Heart right ventricle (tissue), 16 donors: Measurements from ENCODE around the gene AGPAT3. TPM values are rescaled to one million over a fixed set of nuclear protein-coding genes. Genes with fewer than 3 reads are reported as not detected.

Source experiments
- ATAC-seq, 8 donors: fragments of 200-7000 bp; cut with Tn5 transposase; one replicate each; pipeline ENCODE4 v1.9.1; 2020; ENCODE audit warnings: mild to moderate bottlenecking in 8 of 8, moderate library complexity in 8 of 8, moderate number of reproducible peaks in 1 of 8
- DNase-seq, 2 donors: peaks; one replicate each; pipeline ENCODE4 v3.0.0-alpha.2; 2020
- H3K27ac ChIP-seq, 10 donors: fragments of 200-600 bp; sonication (generic) in 2 of 10; one replicate each; pipeline versions ENCODE4 v1.5.0 to v1.8.0; 2020 to 2022; ENCODE audit warnings: mild to moderate bottlenecking in 3 of 10
- H3K27me3 ChIP-seq, 7 donors: fragments of 200-600 bp; one replicate each; pipeline ENCODE4 v1.8.0; 2021 to 2022; ENCODE audit warnings: mild to moderate bottlenecking in 2 of 7
- H3K36me3 ChIP-seq, 9 donors: fragments of 200-600 bp; sonication (generic) in 1 of 9; one replicate each; pipeline versions ENCODE4 v1.5.0 to v1.8.0; 2020 to 2022; ENCODE audit warnings: mild to moderate bottlenecking in 2 of 9
- H3K4me1 ChIP-seq, 9 donors: fragments of 200-600 bp; sonication (generic) in 1 of 9; one replicate each; pipeline versions ENCODE4 v1.5.0 to v1.8.0; 2020 to 2022; ENCODE audit warnings: mild to moderate bottlenecking in 4 of 9
- H3K4me3 ChIP-seq, 10 donors: fragments of 200-600 bp; sonication (generic) in 2 of 10; one replicate each; pipeline versions ENCODE4 v1.5.0 to v1.8.0; 2020 to 2022; ENCODE audit warnings: mild to moderate bottlenecking in 7 of 10, moderate library complexity in 2 of 10
- H3K9me3 ChIP-seq, 11 donors: fragments of 200-600 bp in 10 of 11; sonication (generic) in 2 of 11; one replicate each; pipeline versions ENCODE4 v1.5.0 to v1.8.0; 2013 to 2022; ENCODE audit warnings: mild to moderate bottlenecking in 2 of 11, control low read depth in 1 of 11, moderate library complexity in 1 of 11
- CTCF ChIP-seq, 9 donors: fragments of 200-600 bp; sonication (generic) in 2 of 9; IDR thresholded peaks; one replicate each; pipeline versions ENCODE4 v1.5.0 to v1.8.0; 2021 to 2022; ENCODE audit warnings: antibody characterized with exemption in 9 of 9, mild to moderate bottlenecking in 5 of 9, moderate library complexity in 1 of 9
- WGBS, 2 donors: extraction: QIAGEN DNeasy Blood & Tissue Kit; methylation state at CpG; one replicate each; pipeline ENCODE4 v1.1.7; 2013; ENCODE audit warnings: inconsistent platforms in 1 of 2; 5-methylcytosine and 5-hydroxymethylcytosine counted together
- intact Hi-C, 10 donors: fragments of 100-400 bp; cut with DNase I; formaldehyde crosslinking; loops; one replicate each; pipeline versions ENCODE4 v1.11.1 to v1.14.2; 2022
- polyA plus RNA-seq, 2 donors: library from polyadenylated mRNA; stranded (reverse); fragments of 200-250 nt; gene quantifications; one replicate each; pipeline ENCODE4 v1.2.3, GENCODE V29; 2013
- total RNA-seq, 10 donors: library from RNA; stranded (reverse); fragmentation: NEBNext Ultra II Directional in 3 of 10; extraction: Animal tissue kit (Norgen Biotek cat#: 25700) in 3 of 10; gene quantifications; one replicate each; pipeline versions ENCODE4 v1.2.1 to v1.2.4, GENCODE V29; 2021 to 2023
- donor health status: Arrhythmogenic right ventricular cardiomyopathy.
- donor health status: ischemic (EF 13 %, LVEDD 7.1; RV severe dilation, severe dysfunction).
- donor health status: healthy with polysubstance abuse.
- donor health status: DM: no; HTN: yes; CAD: no.
- donor health status: DM: no; HTN: no; CAD: no.
- donor health status: ischemic (EF 25% LVEDD 6.9; RV normal size, moderate dysfunction).
- donor health status: ischemic (EF 25% LVEDD 5.7; RV mildly dilated, moderate dysfunction).
- donor health status: healthy.
- donor health status: DM: yes; HTN: yes; CAD: no.
- donor health status: Ischemic cardiomyopathy.
- donor health status: ischemic (EF 35%, LVEDD 5.7; RV mildly dilated, moderate dysfunction).
- donor health status: nonischemic (EF 11% LVEDD 7.7; RV severe dilation, severe dysfunction).
- donor health status: DM: yes; HTN: yes; CAD: no.
- donor health status: PGD.
- donor health status: ischemic (EF 29% LVEDD 5.4; RV normal size, mild dysfunction).
- donor health status: nonischemic (EF 23%, LVEDD 6.1; RV moderate dilation, normal function).

The AGPAT3 gene
- total and polyA plus RNA-seq, 12 donors = 19.7 to 110 (median 65.6) TPM

GRCh38 chr21:43938751-43939442, 73.9 kb downstream of the AGPAT3 start:
- peak; percentile 81 to 95 (median 89) for ATAC-seq
- peak; percentile 78 to 83 for DNase-seq
- no peaks in the 10 kb centered on the region for H3K27me3 ChIP-seq
- intact Hi-C loops = loop anchor here in 8 of 10 donors (2.0 to 10.0 kb wide), 6 partner anchors 56 to 128 kb away; partner anchors contain the start of gene AGPAT3 (in 3 of the 8)
- peaks cover 0 to 5% (median 0%) of the 10 kb centered on the region in 11 donors for H3K9me3 ChIP-seq
- peaks cover 5 to 45% (median 27%) of the 10 kb centered on the region in 9 donors for H3K4me1 ChIP-seq
- H3K27ac ChIP-seq = peak overlapping the region in 8 of 10 donors; percentile 3 to 61 (median 50)
- peak overlapping the region in 8 of 10 donors; percentile 13 to 54 (median 48) for H3K4me3 ChIP-seq
- peak; percentile 90 to 100 (median 96) for TF ChIP-seq CTCF (IDR thresholded peaks at IDR 0.05)
- H3K36me3 ChIP-seq = peaks cover 0 to 24% (median 0%) of the 10 kb centered on the region in 9 donors
- WGBS, 2 donors = 15 to 22% methylated on average over 30 of the region's 30 CpGs

GRCh38 chr21:43939443-43940328, 74.7 kb downstream of the AGPAT3 start:
- peak overlapping the region in 3 of 10 donors; percentile 3 to 59 (median 7) for H3K27ac ChIP-seq

GRCh38 chr21:43940329-43941050, 75.5 kb downstream of the AGPAT3 start:
- intact Hi-C loops = loop anchor here in 2 of 10 donors (10.0 kb wide), 3 partner anchors 54 to 126 kb away; partner anchors contain the start of gene AGPAT3 (in 1 of the 2)

More at GRCh38 chr21:43939443-43940328, 74.7 kb downstream of the AGPAT3 start:
- peaks cover 0 to 24% (median 0%) of the 10 kb centered on the region in 9 donors for H3K36me3 ChIP-seq
- H3K9me3 ChIP-seq = peaks cover 0 to 5% (median 0%) of the 10 kb centered on the region in 11 donors
- no peaks in the 10 kb centered on the region for H3K27me3 ChIP-seq
- no peak for TF ChIP-seq CTCF (IDR thresholded peaks at IDR 0.05)
- WGBS, 2 donors = 83 to 84% methylated on average over 30 of the region's 30 CpGs
- ATAC-seq (peak in 3 of 8 donors; percentile 1 to 3 (median 1)), DNase-seq (no peak)
- intact Hi-C loops = loop anchor here in 8 of 10 donors (2.0 to 10.0 kb wide), 7 partner anchors 55 to 129 kb away; partner anchors contain the start of gene AGPAT3 (in 4 of the 8)
- peaks cover 9 to 53% (median 35%) of the 10 kb centered on the region in 9 donors for H3K4me1 ChIP-seq
- no peak overlapping the region for H3K4me3 ChIP-seq

More at GRCh38 chr21:43940329-43941050, 75.5 kb downstream of the AGPAT3 start:
- Histone ChIP-seq H3K4me3 (no peak overlapping the region), H3K9me3 (peaks cover 0 to 5% (median 0%) of the 10 kb centered on the region in 11 donors), H3K36me3 (peaks cover 0 to 24% (median 0%) of the 10 kb centered on the region in 9 donors), H3K27ac (no peak overlapping the region), H3K4me1 (peaks cover 9 to 55% (median 33%) of the 10 kb centered on the region in 9 donors), H3K27me3 (no peaks in the 10 kb centered on the region)
- ATAC-seq (no peak), DNase-seq (no peak)
- no peak for TF ChIP-seq CTCF (IDR thresholded peaks at IDR 0.05)
- 91 to 92% methylated on average over 21 of the region's 21 CpGs for WGBS, 2 donors
